AG09319 (cell line): Measurements from ENCODE around the gene MGLL.

Experiments
- DNase-seq: peaks from one replicate; pipeline ENCODE4 v3.0.0-alpha.2; 2010; ENCODE audit warnings: low read depth; ENCODE audit errors: extremely low read depth
- TF ChIP-seq, protein P1 (sequence below): IDR thresholded peaks from 2 replicates; pipeline ENCODE4 v1.5.1; 2011; ENCODE audit warnings: low read depth, mild to moderate bottlenecking, inconsistent platforms, low read length, moderate library complexity

MGLL gene

GRCh38 chr3:127729556-127730056, 92.7 kb downstream of the MGLL start:
- DNase-seq: no peak
- TF ChIP-seq, protein P1, sequence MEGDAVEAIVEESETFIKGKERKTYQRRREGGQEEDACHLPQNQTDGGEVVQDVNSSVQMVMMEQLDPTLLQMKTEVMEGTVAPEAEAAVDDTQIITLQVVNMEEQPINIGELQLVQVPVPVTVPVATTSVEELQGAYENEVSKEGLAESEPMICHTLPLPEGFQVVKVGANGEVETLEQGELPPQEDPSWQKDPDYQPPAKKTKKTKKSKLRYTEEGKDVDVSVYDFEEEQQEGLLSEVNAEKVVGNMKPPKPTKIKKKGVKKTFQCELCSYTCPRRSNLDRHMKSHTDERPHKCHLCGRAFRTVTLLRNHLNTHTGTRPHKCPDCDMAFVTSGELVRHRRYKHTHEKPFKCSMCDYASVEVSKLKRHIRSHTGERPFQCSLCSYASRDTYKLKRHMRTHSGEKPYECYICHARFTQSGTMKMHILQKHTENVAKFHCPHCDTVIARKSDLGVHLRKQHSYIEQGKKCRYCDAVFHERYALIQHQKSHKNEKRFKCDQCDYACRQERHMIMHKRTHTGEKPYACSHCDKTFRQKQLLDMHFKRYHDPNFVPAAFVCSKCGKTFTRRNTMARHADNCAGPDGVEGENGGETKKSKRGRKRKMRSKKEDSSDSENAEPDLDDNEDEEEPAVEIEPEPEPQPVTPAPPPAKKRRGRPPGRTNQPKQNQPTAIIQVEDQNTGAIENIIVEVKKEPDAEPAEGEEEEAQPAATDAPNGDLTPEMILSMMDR: no peak

DNA sequence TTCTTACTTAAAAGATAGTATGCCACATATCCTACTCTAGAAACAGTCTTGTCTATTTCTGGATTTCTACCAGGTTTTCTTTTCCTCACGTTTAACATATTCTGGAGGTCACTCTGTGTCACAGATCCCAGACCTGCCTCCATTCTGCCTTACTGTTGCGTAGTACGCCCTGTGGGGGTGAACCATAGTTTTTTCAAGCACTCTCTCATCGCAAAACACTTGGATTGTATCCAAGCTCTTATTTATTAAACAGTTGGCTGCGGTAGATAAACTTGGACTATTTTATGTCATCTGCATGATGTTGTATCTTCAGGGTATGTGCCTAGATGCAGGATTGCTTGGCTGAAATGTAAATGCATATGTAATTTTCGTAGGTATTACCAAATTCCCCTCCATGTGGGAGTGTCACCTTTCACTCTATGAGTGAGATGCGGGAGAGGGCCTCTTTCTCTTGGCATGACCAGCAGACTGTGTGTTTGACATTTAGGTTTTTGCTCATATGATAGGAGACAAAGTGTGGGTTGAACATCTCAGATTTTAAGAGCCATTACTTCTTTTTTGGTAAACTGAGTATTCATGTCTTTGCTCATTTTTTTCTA, 93.8 kb downstream of the MGLL start:
- no peak for DNase-seq
- TF ChIP-seq, protein P1: no peak

DNA sequence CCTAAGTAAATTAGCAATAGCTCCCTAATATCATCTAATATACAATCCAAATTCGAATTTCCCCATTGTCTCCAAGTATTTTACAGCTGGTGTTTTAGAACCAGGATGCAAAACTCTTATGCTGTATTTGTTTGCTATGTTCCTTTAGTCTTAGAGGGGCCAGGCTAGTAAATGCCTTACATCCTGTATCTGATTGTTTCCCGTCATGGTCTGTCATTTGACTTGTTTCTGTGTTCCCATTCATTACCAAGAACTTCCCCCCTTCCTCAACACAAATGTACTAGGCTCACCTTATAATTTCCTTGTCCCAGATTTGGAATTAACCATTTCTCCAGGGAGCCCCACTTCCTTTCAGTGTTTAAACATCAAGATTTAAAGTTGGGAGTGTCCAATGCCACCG, 95.4 kb downstream of the MGLL start:
- DNase-seq: no peak
- TF ChIP-seq, protein P1: no peak

GRCh38 chr3:127723011-127723567, 99.2 kb downstream of the MGLL start:
- TF ChIP-seq, protein P1: no peak
- DNase-seq: no peak

DNA sequence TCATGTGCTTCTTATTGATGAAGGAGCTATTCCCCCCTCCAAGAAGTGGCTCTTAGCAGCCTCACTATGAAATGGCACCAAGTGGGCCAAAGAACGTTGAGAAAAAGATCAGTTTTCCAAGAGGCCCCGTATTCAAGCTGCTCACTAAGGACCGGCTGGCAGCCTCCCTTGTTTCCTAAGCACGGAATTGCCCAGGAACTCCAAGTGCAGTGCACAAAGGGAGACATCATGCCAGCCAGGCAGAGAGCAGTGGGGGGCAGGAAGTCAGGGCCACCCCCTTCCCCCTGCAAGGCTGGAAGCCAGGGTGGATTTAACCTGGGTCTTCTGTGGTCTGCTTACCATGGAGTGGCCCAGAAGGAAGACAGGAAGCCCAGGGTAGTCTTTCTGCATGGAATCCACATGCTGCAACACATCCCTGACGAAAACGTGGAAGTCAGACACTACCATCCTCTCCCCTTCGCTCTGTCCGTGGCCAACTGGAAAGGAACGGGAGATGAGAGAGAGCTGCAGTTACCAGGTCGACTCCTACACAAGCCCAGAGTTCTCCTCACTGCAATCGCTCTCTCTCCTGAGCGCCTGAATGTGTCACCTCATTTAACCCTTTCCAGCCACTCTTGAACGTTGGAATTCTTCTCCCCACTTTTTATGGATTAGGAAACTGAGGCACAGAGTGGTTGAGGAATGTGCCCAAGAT, 100.1 kb downstream of the MGLL start:
- TF ChIP-seq, protein P1: no peak
- DNase-seq: no peak

DNA sequence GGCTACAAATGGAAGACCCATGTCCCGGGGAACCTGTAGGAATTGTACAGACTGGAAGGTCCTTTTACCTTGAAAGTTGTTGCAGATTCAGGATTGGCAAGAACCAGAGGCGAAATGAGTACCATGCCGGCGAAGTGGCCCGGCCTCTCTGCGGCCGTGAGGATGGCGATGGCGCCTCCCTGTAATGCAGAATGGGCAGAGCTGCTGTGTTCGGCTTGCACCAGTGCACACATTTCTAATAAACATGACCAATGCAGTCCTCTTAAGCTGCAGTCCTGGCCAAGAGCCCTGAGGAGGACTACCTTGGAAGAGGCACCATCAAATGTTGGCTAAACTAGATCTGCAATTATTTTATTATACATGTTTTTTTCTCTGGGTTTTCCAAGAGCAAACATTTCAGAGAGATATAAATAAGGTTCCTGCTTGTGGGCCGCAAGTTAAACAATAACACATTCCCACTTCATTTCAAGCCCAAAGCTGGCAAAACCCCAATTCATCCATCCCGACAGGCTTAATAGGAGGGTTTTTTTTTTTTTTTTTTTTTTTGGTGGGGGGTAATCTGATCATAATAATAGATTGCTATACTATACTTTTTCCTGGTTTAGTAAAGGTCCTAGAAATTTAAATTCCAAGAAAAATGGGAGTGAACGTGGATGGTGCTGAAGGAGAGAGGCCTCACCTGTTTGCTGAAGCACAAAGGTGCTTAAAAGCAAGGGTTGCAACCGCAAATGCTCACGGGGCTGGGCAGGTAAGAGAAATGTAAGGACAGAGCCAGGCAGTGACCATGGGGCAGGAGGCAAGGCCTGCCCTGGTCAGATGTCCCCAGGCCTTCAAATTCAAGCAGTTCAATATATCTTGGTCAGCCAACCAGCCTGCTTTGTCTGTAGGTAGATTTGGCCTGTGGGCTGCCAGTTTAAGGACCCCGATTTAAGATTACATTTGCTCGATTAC, 101.1 kb downstream of the MGLL start:
- TF ChIP-seq, protein P1: no peak
- no peak for DNase-seq
